Endothelial cell (in vitro differentiated cells): ENCODE data around the gene TAGLN2. TPM values are rescaled to one million over a fixed set of nuclear protein-coding genes. Genes with fewer than 3 reads are reported as not detected.
A peak's percentile ranks its signal among the peaks of the same experiment; 100 is the strongest.
"Not testable (repeated sequence)": the region's sequence is repeated elsewhere in the genome, so short reads cannot be mapped to it uniquely, and the experiment has no call there.

ENCODE experiments used
- DNase-seq: peaks from one replicate; pipeline ENCODE4 v3.0.0; 2021; ENCODE audit warnings: low spot score
- H3K27ac Mint-ChIP-seq: one replicate; pipeline ENCODE4 v1.8.0; 2021; ENCODE audit warnings: mixed read lengths, inconsistent platforms; ENCODE audit not compliant: unreplicated experiment
- H3K27me3 Mint-ChIP-seq: one replicate; pipeline ENCODE4 v1.8.0; 2021; ENCODE audit warnings: mild to moderate bottlenecking, moderate library complexity, mixed read lengths, inconsistent platforms; ENCODE audit not compliant: unreplicated experiment
- H3K36me3 Mint-ChIP-seq: one replicate; pipeline ENCODE4 v1.8.0; 2021; ENCODE audit warnings: mild to moderate bottlenecking, low read depth, mixed read lengths, inconsistent platforms; ENCODE audit not compliant: unreplicated experiment
- H3K4me1 Mint-ChIP-seq: one replicate; pipeline ENCODE4 v1.8.0; 2021; ENCODE audit warnings: mild to moderate bottlenecking, mixed read lengths, inconsistent platforms; ENCODE audit not compliant: unreplicated experiment
- H3K4me3 Mint-ChIP-seq: one replicate; pipeline ENCODE4 v1.8.0; 2021; ENCODE audit warnings: mild to moderate bottlenecking, mixed read lengths, inconsistent platforms; ENCODE audit not compliant: unreplicated experiment
- H3K9me3 Mint-ChIP-seq: one replicate; pipeline ENCODE4 v1.8.0; 2021; ENCODE audit warnings: mixed read lengths, inconsistent platforms; ENCODE audit not compliant: unreplicated experiment
- total RNA-seq: library from RNA; stranded (reverse); fragmentation: NEBNext Ultra II Directional; extraction: Animal tissue kit (Norgen Biotek cat#: 25700); gene quantifications from one replicate; pipeline ENCODE4 v1.2.1, GENCODE V29; 2021; ENCODE audit not compliant: unreplicated experiment
- TF ChIP-seq, protein P1 (sequence below): fragments of 200-600 bp; sonication (generic); IDR thresholded peaks from one replicate; pipeline ENCODE4 v1.5.0; 2021; ENCODE audit warnings: antibody characterized with exemption; ENCODE audit not compliant: unreplicated experiment

TAGLN2 gene
- total RNA-seq, 1 donor from 2014 or later, result 95.2 TPM

DNA sequence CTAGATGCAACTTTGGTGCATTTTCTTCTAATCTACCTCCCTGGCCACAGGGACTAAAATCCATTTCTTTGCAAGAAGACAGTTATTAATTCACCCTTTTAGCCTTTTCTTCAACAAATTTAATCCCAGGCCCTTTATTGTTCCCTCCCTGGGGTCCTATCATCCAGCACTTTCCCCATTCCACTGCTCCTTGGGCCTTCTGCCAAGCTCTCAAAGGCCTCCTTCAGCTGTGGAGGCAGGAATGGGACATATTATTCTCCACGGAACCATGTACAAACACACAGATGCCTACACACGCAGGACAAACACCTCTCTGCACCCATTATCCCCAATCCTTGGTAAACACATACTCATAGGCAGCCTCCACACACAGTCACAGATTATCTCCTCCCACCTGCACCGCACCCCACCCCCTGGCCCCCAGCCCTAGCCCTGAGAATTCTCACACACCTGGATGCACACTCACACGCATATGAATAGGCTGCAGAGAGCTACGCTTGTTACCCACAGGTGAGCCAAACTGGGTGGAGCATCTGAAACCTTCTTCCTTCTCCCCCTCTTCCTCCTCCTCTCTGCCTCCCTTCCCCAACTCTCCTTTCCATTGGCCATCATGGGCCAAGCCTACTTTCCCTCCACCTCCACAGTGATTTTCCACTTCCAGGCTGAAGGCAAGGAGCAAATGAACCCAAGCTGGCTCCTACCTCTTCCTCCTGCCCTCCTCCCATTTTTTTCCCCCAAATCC lies 11.7 kb downstream of the TAGLN2 start:
- Mint-ChIP-seq H3K27ac (peak overlapping the region; percentile 15), H3K4me1 (peaks cover 45% of the 10 kb centered on the region)
- DNase-seq, result no peak

DNA sequence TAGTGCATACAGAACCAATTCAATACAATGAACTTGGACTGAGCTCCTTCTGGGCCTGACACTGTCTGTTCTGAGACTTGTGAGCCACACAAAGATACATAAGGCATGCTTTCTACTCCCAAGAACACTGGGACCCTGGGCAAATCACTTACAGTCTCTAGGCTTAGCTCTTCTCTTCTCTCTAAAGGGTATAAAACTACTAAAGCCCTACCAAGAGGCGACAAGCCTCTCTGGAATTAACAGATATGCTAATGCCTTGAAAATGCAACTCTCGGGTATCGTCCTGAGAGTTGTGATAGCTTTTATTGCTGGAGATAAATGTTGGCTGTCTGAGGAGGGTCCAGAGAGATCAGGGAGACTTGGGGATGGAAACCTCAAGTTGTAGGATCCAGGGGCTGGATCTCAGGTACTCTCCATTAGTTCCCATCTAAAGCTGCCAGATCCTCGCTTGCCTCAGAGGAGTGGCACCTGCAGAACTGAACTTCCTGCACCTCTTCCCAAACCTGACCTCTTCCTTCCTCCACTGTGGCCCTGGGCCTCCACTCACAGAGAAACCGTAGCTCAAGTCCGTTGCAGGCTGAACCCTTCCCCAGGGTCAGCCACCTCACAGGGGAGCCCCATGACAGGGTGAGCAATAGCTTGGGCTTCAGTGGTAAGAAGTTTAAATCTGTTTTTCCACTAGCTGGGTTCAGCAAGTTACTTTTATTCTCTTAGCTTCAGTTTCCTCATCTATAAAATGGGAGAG lies 13.8 kb downstream of the TAGLN2 start:
- peaks cover 13% of the 10 kb centered on the region for H3K27me3 Mint-ChIP-seq
- H3K36me3 Mint-ChIP-seq, result peaks cover 11% of the 10 kb centered on the region
- H3K9me3 Mint-ChIP-seq, result no peaks in the 10 kb centered on the region
- peaks cover 35% of the 10 kb centered on the region for H3K4me1 Mint-ChIP-seq
- H3K27ac Mint-ChIP-seq, result peak overlapping the region; percentile 98
- H3K4me3 Mint-ChIP-seq, result no peak overlapping the region
- TF ChIP-seq, protein P1, sequence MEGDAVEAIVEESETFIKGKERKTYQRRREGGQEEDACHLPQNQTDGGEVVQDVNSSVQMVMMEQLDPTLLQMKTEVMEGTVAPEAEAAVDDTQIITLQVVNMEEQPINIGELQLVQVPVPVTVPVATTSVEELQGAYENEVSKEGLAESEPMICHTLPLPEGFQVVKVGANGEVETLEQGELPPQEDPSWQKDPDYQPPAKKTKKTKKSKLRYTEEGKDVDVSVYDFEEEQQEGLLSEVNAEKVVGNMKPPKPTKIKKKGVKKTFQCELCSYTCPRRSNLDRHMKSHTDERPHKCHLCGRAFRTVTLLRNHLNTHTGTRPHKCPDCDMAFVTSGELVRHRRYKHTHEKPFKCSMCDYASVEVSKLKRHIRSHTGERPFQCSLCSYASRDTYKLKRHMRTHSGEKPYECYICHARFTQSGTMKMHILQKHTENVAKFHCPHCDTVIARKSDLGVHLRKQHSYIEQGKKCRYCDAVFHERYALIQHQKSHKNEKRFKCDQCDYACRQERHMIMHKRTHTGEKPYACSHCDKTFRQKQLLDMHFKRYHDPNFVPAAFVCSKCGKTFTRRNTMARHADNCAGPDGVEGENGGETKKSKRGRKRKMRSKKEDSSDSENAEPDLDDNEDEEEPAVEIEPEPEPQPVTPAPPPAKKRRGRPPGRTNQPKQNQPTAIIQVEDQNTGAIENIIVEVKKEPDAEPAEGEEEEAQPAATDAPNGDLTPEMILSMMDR, result no peak
- DNase-seq, result no peak

More for the DNA sequence above, 11.7 kb downstream of the TAGLN2 start:
- Mint-ChIP-seq H3K9me3 (no peaks in the 10 kb centered on the region), H3K36me3 (peaks cover 24% of the 10 kb centered on the region), H3K27me3 (peaks cover 13% of the 10 kb centered on the region), H3K4me3 (no peak overlapping the region)
- TF ChIP-seq, protein P1, result no peak

DNA sequence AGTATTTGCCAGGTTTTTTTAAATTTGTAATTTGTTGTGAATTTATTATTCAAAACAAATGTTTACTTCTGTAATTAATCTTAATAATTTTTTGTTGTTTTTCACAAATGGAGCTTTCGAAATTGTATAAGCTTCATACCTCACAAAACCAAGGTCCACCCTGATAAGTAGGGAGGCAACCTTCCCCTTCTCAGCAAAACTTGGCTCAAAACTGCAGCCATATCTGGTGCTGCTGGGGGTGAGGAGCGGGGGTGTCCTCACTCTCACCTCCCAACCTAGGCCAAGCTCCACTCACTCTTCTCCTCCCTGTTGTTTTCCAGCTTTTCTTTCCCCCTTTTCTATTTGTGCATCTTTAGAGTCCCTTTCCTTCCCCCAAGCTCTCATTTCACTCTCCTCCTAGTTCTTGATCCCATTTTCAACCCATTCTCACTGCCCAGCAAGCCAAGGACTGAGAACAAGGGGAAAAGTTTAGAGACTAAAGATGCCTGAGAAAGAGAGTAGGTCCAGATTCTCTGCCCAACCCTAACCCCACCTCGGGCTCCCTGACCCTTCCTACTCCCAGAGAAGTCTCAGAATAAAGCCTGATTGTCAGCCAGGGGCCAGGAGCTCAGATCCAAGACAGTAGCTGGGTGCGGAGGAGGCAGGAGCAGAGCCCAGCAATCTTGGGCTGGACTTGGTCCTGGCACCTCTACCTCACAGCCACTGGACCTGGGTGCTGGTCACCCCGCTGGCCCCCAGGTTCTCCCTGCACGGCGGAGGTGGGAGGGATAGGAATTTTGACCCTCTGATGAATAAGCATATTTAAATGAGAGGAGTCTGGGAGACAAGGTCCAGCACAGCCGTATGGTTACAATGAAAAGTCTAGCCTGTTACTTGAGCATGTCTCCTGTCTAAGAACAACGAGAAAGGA lies 17.0 kb downstream of the TAGLN2 start:
- DNase-seq, result no peak
- H3K27ac Mint-ChIP-seq, result no peak overlapping the region
- H3K4me3 Mint-ChIP-seq, result no peak overlapping the region
- H3K27me3 Mint-ChIP-seq, result peaks cover 7% of the 10 kb centered on the region
- H3K4me1 Mint-ChIP-seq, result peaks cover 25% of the 10 kb centered on the region
- TF ChIP-seq, protein P1, result no peak
- H3K36me3 Mint-ChIP-seq, result no peaks in the 10 kb centered on the region
- H3K9me3 Mint-ChIP-seq, result no peaks in the 10 kb centered on the region

DNA sequence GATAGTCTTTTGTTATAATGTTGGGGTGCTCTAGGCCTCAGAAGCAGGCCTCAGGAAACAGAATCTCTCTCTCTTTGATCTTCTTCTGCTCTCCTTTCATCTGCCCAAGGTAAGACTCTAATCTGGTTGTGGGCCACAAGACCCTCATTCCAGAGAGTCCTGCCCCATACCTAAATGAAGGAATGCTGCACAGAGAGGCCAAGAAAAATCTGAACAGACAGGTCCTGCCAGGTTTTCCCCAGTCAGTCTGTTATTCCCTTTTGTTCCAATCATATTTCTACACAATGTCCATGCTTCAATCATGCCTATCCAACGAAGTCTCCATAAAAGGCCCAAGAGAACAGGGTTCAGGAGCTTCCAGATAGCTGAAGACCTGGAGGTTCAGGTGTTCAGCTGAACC lies 18.3 kb downstream of the TAGLN2 start:
- DNase-seq, result no peak
- peaks cover 7% of the 10 kb centered on the region for H3K27me3 Mint-ChIP-seq
- peaks cover 21% of the 10 kb centered on the region for H3K4me1 Mint-ChIP-seq

DNA sequence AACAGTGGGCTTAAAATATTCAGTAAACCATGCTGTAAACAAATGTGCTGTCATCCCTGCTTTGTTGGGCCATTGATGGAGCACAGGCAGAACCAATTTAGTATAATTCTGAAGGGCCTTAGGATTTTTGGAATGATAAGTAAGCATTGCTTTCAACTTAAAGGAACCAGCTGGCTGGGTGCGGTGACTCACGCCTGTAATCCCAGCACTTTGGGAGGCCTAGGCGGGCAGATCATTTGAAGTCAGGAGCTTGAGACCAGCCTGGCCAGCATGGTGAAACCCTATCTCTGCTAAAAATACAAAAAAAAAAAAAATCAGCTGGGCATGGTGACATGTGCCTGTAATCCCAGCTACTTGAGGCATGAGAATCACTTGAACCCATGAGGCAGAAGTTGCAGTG lies 21.3 kb downstream of the TAGLN2 start:
- peaks cover 14% of the 10 kb centered on the region for H3K4me1 Mint-ChIP-seq
- H3K27ac Mint-ChIP-seq, H3K27me3 Mint-ChIP-seq, H3K9me3 Mint-ChIP-seq, H3K4me3 Mint-ChIP-seq, H3K36me3 Mint-ChIP-seq, DNase-seq: not testable (repeated sequence)

More for the DNA sequence above, 18.3 kb downstream of the TAGLN2 start:
- H3K9me3 Mint-ChIP-seq, result no peaks in the 10 kb centered on the region
- no peak overlapping the region for H3K4me3 Mint-ChIP-seq
- H3K36me3 Mint-ChIP-seq, result no peaks in the 10 kb centered on the region
- no peak overlapping the region for H3K27ac Mint-ChIP-seq
- TF ChIP-seq, protein P1, result no peak
